WTC11 (cell line): ENCODE results near the gene LTBP2.

Experiments used
- NR3C1 ChIP-seq: sonication (generic); formaldehyde crosslinking; conservative IDR thresholded peaks from 2 replicates; pipeline ENCODE4 v1.8.1; 2023; ENCODE audit warnings: low read depth, mild to moderate bottlenecking, missing genetic modification reagents
- SP1 ChIP-seq: sonication (generic); formaldehyde crosslinking; conservative IDR thresholded peaks from 2 replicates; pipeline ENCODE4 v1.8.1; 2022; ENCODE audit warnings: missing genetic modification reagents

GRCh38 chr14:74656964-74657363 lies 44.9 kb upstream of the LTBP2 start:
- TF ChIP-seq NR3C1 = no peak
- no peak for TF ChIP-seq SP1
